Upper lobe of right lung (tissue), 1 donor: ENCODE data around the gene HBP1. TPM values are rescaled to one million over a fixed set of nuclear protein-coding genes. Genes with fewer than 3 reads are reported as not detected.

Experiments used
- ATAC-seq: fragments of 200-7000 bp; cut with Tn5 transposase; one replicate; pipeline ENCODE4 v1.9.1; 2020; ENCODE audit warnings: mild to moderate bottlenecking, moderate library complexity
- DNase-seq: peaks from one replicate; pipeline ENCODE4 v3.0.0-alpha.2; 2020
- H3K27ac ChIP-seq: fragments of 200-600 bp; one replicate; pipeline ENCODE4 v1.8.0; 2022
- H3K27me3 ChIP-seq: fragments of 200-600 bp; one replicate; pipeline ENCODE4 v1.8.0; 2022; ENCODE audit warnings: mild to moderate bottlenecking
- H3K36me3 ChIP-seq: fragments of 200-600 bp; one replicate; pipeline ENCODE4 v1.8.0; 2022
- H3K4me1 ChIP-seq: fragments of 200-600 bp; one replicate; pipeline ENCODE4 v1.8.0; 2022
- H3K4me3 ChIP-seq: fragments of 200-600 bp; one replicate; pipeline ENCODE4 v1.8.0; 2022; ENCODE audit warnings: mild to moderate bottlenecking
- H3K9me3 ChIP-seq: fragments of 200-600 bp; one replicate; pipeline ENCODE4 v1.8.0; 2022
- intact Hi-C: fragments of 100-400 bp; cut with DNase I; formaldehyde crosslinking; loops from one replicate; pipeline ENCODE4 v1.11.0; 2022
- total RNA-seq: library from RNA; stranded (reverse); fragmentation: NEBNext Ultra II Directional; extraction: Animal tissue kit (Norgen Biotek cat#: 25700); gene quantifications from one replicate; pipeline ENCODE4 v1.2.1, GENCODE V29; 2021
- TF ChIP-seq, protein P1 (sequence below): fragments of 200-600 bp; IDR thresholded peaks from one replicate; pipeline ENCODE4 v1.8.0; 2022; ENCODE audit warnings: antibody characterized with exemption
- donor health status: DM: no; HTN: yes; CAD: no; lungs with severe emphysema.

The HBP1 gene
- total RNA-seq, 1 donor from 2014 or later = 74.0 TPM

DNA sequence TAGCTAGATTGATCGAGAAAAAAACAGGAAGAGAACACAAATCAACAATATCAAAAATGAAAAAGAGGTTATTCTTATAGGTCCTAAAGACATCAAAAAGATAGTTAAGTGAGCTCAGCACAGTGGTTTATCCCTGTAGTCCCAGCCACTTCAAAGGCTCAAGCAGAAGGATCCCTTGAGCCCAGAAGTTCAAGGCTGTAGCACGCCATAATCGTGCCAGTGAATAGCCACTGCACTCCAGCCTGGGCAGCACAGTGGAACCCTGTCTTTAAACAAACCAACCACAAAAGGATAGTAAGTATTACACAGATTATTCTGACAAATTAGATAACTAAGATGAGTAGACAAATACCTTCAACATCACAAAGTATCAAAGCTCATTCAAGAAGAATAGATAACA is 83.2 kb downstream of the HBP1 start:
- DNase-seq (no peak), ATAC-seq (no peak)
- TF ChIP-seq, protein P1, sequence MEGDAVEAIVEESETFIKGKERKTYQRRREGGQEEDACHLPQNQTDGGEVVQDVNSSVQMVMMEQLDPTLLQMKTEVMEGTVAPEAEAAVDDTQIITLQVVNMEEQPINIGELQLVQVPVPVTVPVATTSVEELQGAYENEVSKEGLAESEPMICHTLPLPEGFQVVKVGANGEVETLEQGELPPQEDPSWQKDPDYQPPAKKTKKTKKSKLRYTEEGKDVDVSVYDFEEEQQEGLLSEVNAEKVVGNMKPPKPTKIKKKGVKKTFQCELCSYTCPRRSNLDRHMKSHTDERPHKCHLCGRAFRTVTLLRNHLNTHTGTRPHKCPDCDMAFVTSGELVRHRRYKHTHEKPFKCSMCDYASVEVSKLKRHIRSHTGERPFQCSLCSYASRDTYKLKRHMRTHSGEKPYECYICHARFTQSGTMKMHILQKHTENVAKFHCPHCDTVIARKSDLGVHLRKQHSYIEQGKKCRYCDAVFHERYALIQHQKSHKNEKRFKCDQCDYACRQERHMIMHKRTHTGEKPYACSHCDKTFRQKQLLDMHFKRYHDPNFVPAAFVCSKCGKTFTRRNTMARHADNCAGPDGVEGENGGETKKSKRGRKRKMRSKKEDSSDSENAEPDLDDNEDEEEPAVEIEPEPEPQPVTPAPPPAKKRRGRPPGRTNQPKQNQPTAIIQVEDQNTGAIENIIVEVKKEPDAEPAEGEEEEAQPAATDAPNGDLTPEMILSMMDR = no peak
- Histone ChIP-seq H3K27ac (no peak overlapping the region), H3K4me1 (no peaks in the 10 kb centered on the region), H3K36me3 (peaks cover 6% of the 10 kb centered on the region), H3K4me3 (no peak overlapping the region), H3K27me3 (no peaks in the 10 kb centered on the region), H3K9me3 (no peaks in the 10 kb centered on the region)
- intact Hi-C loops = no loop called here

Other genes with a start within 250 kb of the HBP1 start
- gene PRKAR2B, start 124.3 kb upstream of the HBP1 start, total RNA-seq = 7.9 TPM